ENCODE measurements around the gene TBC1D17.

Gene TBC1D17

DNA sequence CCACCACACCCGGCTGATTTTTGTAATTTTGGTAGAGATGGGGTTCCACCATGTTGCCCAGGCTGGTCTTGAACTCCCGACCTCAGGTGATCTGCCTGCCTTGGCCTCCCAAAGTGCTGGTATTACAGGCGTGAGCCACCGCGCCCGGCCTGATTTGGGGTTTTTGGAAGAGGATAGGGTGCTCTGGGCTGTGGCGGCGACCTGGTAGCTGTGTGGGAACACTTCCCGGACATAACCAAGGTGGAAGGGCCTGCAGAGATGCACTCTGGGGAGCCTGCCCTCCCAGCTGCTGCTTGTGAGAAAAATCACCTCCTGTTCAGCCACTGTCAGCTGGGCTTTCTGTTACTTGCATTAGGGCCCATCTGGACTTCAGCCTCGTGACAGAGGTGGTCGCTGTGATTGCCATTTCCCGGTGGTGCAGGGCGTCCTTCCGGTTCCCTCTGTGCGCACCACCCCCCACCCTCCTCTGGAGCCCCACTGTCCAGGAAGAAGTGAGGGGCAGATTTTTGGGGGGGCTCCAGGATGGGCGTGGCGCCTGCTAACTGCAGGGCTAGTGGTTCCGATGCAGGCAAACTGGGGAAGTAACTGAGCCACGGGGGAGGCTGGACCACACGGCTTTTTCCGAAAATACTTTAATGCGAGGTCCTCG lies 11.7 kb downstream of the TBC1D17 start:
- Histone ChIP-seq H3K36me3 (ENCODE audit: insufficient read depth) (no peaks in the 10 kb centered on the region), H3K9ac (no peak overlapping the region), H3K27ac (no peak overlapping the region; the same call in 1 of the 2 replicates), H3K4me3 (IDR thresholded peaks at IDR 0.05; ENCODE audit: insufficient read depth, low read depth, low read length) (no peak overlapping the region), H3K4me2 (peak overlapping the region; percentile 45; the same call in 1 of the 2 replicates), H4K20me1 (ENCODE audit: insufficient read depth) (no peaks in the 10 kb centered on the region), H3K4me1 (ENCODE audit: low read depth, poor library complexity, severe bottlenecking) (peaks cover 32% of the 10 kb centered on the region), H3K27me3 (ENCODE audit: insufficient read depth, low read depth) (no peaks in the 10 kb centered on the region), H3K79me2 (ENCODE audit: insufficient read depth, low read depth) (no peaks in the 10 kb centered on the region), H2AFZ (ENCODE audit: low read depth) (no peak overlapping the region)
- TF ChIP-seq CTCF (conservative IDR thresholded peaks at IDR 0.05; ENCODE audit: low read depth, low read length) = no peak

GRCh38 chr19:49889687-49890348 lies 12.3 kb downstream of the TBC1D17 start:
- H3K79me2 ChIP-seq (ENCODE audit: insufficient read depth, low read depth) = no peaks in the 10 kb centered on the region
- no peaks in the 10 kb centered on the region for H3K27me3 ChIP-seq (ENCODE audit: insufficient read depth, low read depth)
- H3K36me3 ChIP-seq (ENCODE audit: insufficient read depth) = no peaks in the 10 kb centered on the region
- H3K4me2 ChIP-seq = peak overlapping the region; percentile 45
- no peak overlapping the region for H3K4me3 ChIP-seq (IDR thresholded peaks at IDR 0.05; ENCODE audit: insufficient read depth, low read depth, low read length)
- peak overlapping the region; percentile 86 for H2AFZ ChIP-seq (ENCODE audit: low read depth)
- TF ChIP-seq CTCF (conservative IDR thresholded peaks at IDR 0.05; ENCODE audit: low read depth, low read length) = peak; percentile 76
- H3K9ac ChIP-seq = peak overlapping the region; percentile 44; the same call in 1 of the 2 replicates
- H3K4me1 ChIP-seq (ENCODE audit: low read depth, poor library complexity, severe bottlenecking) = peaks cover 36% of the 10 kb centered on the region
- no peaks in the 10 kb centered on the region for H4K20me1 ChIP-seq (ENCODE audit: insufficient read depth)
- peak overlapping the region; percentile 68 for H3K27ac ChIP-seq

GRCh38 chr19:49890349-49891311 lies 13.1 kb downstream of the TBC1D17 start:
- Histone ChIP-seq H3K27ac (peak overlapping the region; percentile 68), H3K79me2 (ENCODE audit: insufficient read depth, low read depth) (no peaks in the 10 kb centered on the region), H3K36me3 (ENCODE audit: insufficient read depth) (no peaks in the 10 kb centered on the region), H3K9ac (peak overlapping the region; percentile 44; the same call in 1 of the 2 replicates), H3K4me2 (peak overlapping the region; percentile 45), H3K4me3 (IDR thresholded peaks at IDR 0.05; ENCODE audit: insufficient read depth, low read depth, low read length) (no peak overlapping the region), H3K4me1 (ENCODE audit: low read depth, poor library complexity, severe bottlenecking) (peaks cover 41% of the 10 kb centered on the region), H4K20me1 (ENCODE audit: insufficient read depth) (no peaks in the 10 kb centered on the region), H2AFZ (ENCODE audit: low read depth) (peak overlapping the region; percentile 86), H3K27me3 (ENCODE audit: insufficient read depth, low read depth) (no peaks in the 10 kb centered on the region)
- TF ChIP-seq CTCF (conservative IDR thresholded peaks at IDR 0.05; ENCODE audit: low read depth, low read length) = peak; percentile 11

DNA sequence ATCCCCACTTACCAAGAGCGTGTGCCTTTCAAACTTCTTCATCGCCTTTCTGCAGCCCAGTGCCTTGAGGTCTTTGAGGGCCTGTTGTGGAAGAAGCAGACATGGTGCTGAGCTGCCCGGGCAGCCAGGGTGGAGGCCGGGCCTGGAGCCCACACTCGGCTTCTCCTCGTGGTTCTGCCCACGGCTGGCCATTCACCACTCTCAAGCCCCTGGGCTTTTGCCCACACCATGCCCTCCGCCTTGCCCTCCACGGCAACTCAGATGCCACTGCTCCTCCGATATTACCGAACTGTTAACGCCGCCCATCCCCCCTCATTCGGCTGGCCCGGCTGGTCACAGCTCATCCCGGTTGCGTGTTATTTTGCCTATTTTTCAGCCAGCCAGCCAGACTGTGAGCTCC lies 13.9 kb downstream of the TBC1D17 start:
- H3K36me3 ChIP-seq (ENCODE audit: insufficient read depth) = no peaks in the 10 kb centered on the region
- no peak overlapping the region for H3K9ac ChIP-seq
- no peak overlapping the region for H3K4me2 ChIP-seq

More for the DNA sequence above, 13.9 kb downstream of the TBC1D17 start:
- H4K20me1 ChIP-seq (ENCODE audit: insufficient read depth) = no peaks in the 10 kb centered on the region
- H3K79me2 ChIP-seq (ENCODE audit: insufficient read depth, low read depth) = no peaks in the 10 kb centered on the region
- no peak for TF ChIP-seq CTCF (conservative IDR thresholded peaks at IDR 0.05; ENCODE audit: low read depth, low read length)
- no peak overlapping the region for H2AFZ ChIP-seq (ENCODE audit: low read depth)
- no peak overlapping the region for H3K27ac ChIP-seq
- no peaks in the 10 kb centered on the region for H3K27me3 ChIP-seq (ENCODE audit: insufficient read depth, low read depth)
- H3K4me3 ChIP-seq (IDR thresholded peaks at IDR 0.05; ENCODE audit: insufficient read depth, low read depth, low read length) = no peak overlapping the region
- peaks cover 48% of the 10 kb centered on the region for H3K4me1 ChIP-seq (ENCODE audit: low read depth, poor library complexity, severe bottlenecking)
